Progenitor cell of endocrine pancreas (in vitro differentiated cells): Measurements from ENCODE around the gene SKI. TPM values are rescaled to one million over a fixed set of nuclear protein-coding genes. Genes with fewer than 3 reads are reported as not detected.

Experiments
- DNase-seq: peaks from one replicate; pipeline ENCODE4 v3.0.0; 2021; ENCODE audit warnings: low spot score; ENCODE audit not compliant: unreplicated experiment
- H3K27ac Mint-ChIP-seq: 2 replicates; pipeline ENCODE4 v1.8.0; 2021; ENCODE audit warnings: mild to moderate bottlenecking, moderate library complexity, mixed read lengths
- H3K27me3 Mint-ChIP-seq: 2 replicates; pipeline ENCODE4 v1.8.0; 2021; ENCODE audit warnings: mixed read lengths
- H3K36me3 Mint-ChIP-seq: 2 replicates; pipeline ENCODE4 v1.8.0; 2022; ENCODE audit warnings: mixed read lengths; ENCODE audit not compliant: insufficient read depth
- H3K4me1 Mint-ChIP-seq: 2 replicates; pipeline ENCODE4 v1.8.0; 2021; ENCODE audit warnings: low read depth, mixed read lengths
- H3K4me3 Mint-ChIP-seq: 2 replicates; pipeline ENCODE4 v1.8.0; 2021; ENCODE audit warnings: low read depth, mild to moderate bottlenecking, moderate library complexity, mixed read lengths
- H3K9me3 Mint-ChIP-seq: 2 replicates; pipeline ENCODE4 v1.8.0; 2021; ENCODE audit warnings: low read depth, mixed read lengths
- CTCF ChIP-seq: fragments of 200-600 bp; sonication (generic); IDR thresholded peaks from one replicate; pipeline ENCODE4 v1.5.0; 2021; ENCODE audit warnings: antibody characterized with exemption, mild to moderate bottlenecking; ENCODE audit not compliant: unreplicated experiment
- total RNA-seq: library from RNA; stranded (reverse); gene quantifications from 2 replicates; pipeline ENCODE4 v1.2.1, GENCODE V29; 2021

Gene SKI
- total RNA-seq, 1 donor from 2014 or later: 56.2 TPM

- Mint-ChIP-seq H3K9me3 (no peaks in the 10 kb centered on the region), H3K4me1 (peaks cover 16% of the 10 kb centered on the region), H3K36me3 (no peaks in the 10 kb centered on the region), H3K27me3 (no peaks in the 10 kb centered on the region), H3K27ac (no peak overlapping the region), H3K4me3 (peak overlapping the region; percentile 42)
- no peak for TF ChIP-seq CTCF
- DNase-seq: no peak
Observed at GRCh38 chr1:2203671-2204414, 24.3 kb upstream of the SKI start.

GRCh38 chr1:2204415-2205190 is 23.5 kb upstream of the SKI start:
- peak overlapping the region; percentile 54 for H3K4me3 Mint-ChIP-seq
- peaks cover 15% of the 10 kb centered on the region for H3K4me1 Mint-ChIP-seq
- no peaks in the 10 kb centered on the region for H3K27me3 Mint-ChIP-seq
- no peaks in the 10 kb centered on the region for H3K36me3 Mint-ChIP-seq
- no peak overlapping the region for H3K27ac Mint-ChIP-seq
- no peak for TF ChIP-seq CTCF
- peak; percentile 64 for DNase-seq
- H3K9me3 Mint-ChIP-seq: no peaks in the 10 kb centered on the region

- H3K27me3 Mint-ChIP-seq: no peaks in the 10 kb centered on the region
- H3K27ac Mint-ChIP-seq: no peak overlapping the region
- H3K9me3 Mint-ChIP-seq: no peaks in the 10 kb centered on the region
- H3K4me1 Mint-ChIP-seq: peaks cover 15% of the 10 kb centered on the region
- peak; percentile 10 for TF ChIP-seq CTCF
- peak overlapping the region; percentile 31 for H3K4me3 Mint-ChIP-seq
- DNase-seq: peak; percentile 84
- H3K36me3 Mint-ChIP-seq: no peaks in the 10 kb centered on the region
Observed at GRCh38 chr1:2205191-2205952, 22.7 kb upstream of the SKI start.

GRCh38 chr1:2206813-2207487 is 21.2 kb upstream of the SKI start:
- Mint-ChIP-seq H3K4me1 (peaks cover 15% of the 10 kb centered on the region), H3K4me3 (no peak overlapping the region), H3K27me3 (no peaks in the 10 kb centered on the region), H3K27ac (no peak overlapping the region), H3K9me3 (no peaks in the 10 kb centered on the region), H3K36me3 (no peaks in the 10 kb centered on the region)
- no peak for TF ChIP-seq CTCF
- no peak for DNase-seq
